DND-41 (cell line): ENCODE results near the gene OR56A3.

Experiments used
- ATAC-seq: fragments of 200-7000 bp; cut with Tn5 transposase; 3 replicates; pipeline ENCODE4 v1.9.1; 2021; ENCODE audit warnings: low read depth; ENCODE audit not compliant: insufficient read depth
- DNase-seq: peaks from one replicate; pipeline ENCODE4 v3.0.0-alpha.2; 2020
- H2AFZ ChIP-seq: 2 replicates; pipeline ENCODE4 v1.6.0; 2012; ENCODE audit warnings: low read depth, low read length
- H3K27ac ChIP-seq: 2 replicates; pipeline ENCODE4 v1.5.1; 2012; ENCODE audit warnings: low read length, inconsistent platforms
- H3K27me3 ChIP-seq: fragments of 200-600 bp; sonication (generic); 2 replicates; pipeline ENCODE4 v1.6.0; 2012; ENCODE audit warnings: low read length, mild to moderate bottlenecking, inconsistent platforms; ENCODE audit not compliant: insufficient read depth, poor library complexity
- H3K36me3 ChIP-seq: 2 replicates; pipeline ENCODE4 v1.5.1; 2012; ENCODE audit warnings: low read length, inconsistent platforms; ENCODE audit not compliant: insufficient read depth
- H3K4me1 ChIP-seq: 2 replicates; pipeline ENCODE4 v1.5.1; 2012; ENCODE audit warnings: mild to moderate bottlenecking, low read length; ENCODE audit not compliant: insufficient read depth
- H3K4me2 ChIP-seq: 2 replicates; pipeline ENCODE4 v1.6.0; 2012; ENCODE audit warnings: mild to moderate bottlenecking, moderate library complexity, low read length, inconsistent platforms; ENCODE audit not compliant: insufficient read depth
- H3K4me3 ChIP-seq, 2 experiments: fragments of 200-600 bp in 1 of 2; shearing (Covaris generic) in 1 of 2; 2 replicates each; pipeline ENCODE4 v1.5.1; 2012 to 2016; ENCODE audit warnings: inconsistent platforms in 2 of 2, low read length in 2 of 2, mild to moderate bottlenecking in 2 of 2, low read depth in 1 of 2, moderate library complexity in 1 of 2
- H3K79me2 ChIP-seq: 2 replicates; pipeline ENCODE4 v1.6.0; 2012; ENCODE audit warnings: low read length, inconsistent platforms; ENCODE audit not compliant: insufficient read depth
- H3K9ac ChIP-seq: 2 replicates; pipeline ENCODE4 v1.6.0; 2012; ENCODE audit warnings: low read depth, mild to moderate bottlenecking, inconsistent platforms, low read length, moderate library complexity
- H3K9me3 ChIP-seq: 2 replicates; pipeline ENCODE4 v1.5.1; 2012; ENCODE audit warnings: low read length, moderate library complexity, mild to moderate bottlenecking, inconsistent platforms; ENCODE audit not compliant: insufficient read depth, severe bottlenecking
- H4K20me1 ChIP-seq: 2 replicates; pipeline ENCODE4 v1.6.0; 2012; ENCODE audit warnings: low read length; ENCODE audit not compliant: insufficient read depth
- EZH2 ChIP-seq: IDR thresholded peaks from 3 replicates; pipeline ENCODE4 v1.6.1; 2012; ENCODE audit warnings: borderline replicate concordance, low read depth, mild to moderate bottlenecking, moderate library complexity, low read length, inconsistent platforms; ENCODE audit not compliant: severe bottlenecking
- TF ChIP-seq, protein P1 (sequence below): IDR thresholded peaks from 2 replicates; pipeline ENCODE4 v1.5.1; 2012; ENCODE audit warnings: borderline replicate concordance, low read length, moderate library complexity, mild to moderate bottlenecking; ENCODE audit not compliant: poor library complexity, severe bottlenecking; ENCODE audit errors: extremely low read depth

The OR56A3 gene

GRCh38 chr11:5967708-5968107 lies 25.7 kb downstream of the OR56A3 start:
- ATAC-seq = no peak
- H3K36me3 ChIP-seq = no peaks in the 10 kb centered on the region
- TF ChIP-seq, protein P1, sequence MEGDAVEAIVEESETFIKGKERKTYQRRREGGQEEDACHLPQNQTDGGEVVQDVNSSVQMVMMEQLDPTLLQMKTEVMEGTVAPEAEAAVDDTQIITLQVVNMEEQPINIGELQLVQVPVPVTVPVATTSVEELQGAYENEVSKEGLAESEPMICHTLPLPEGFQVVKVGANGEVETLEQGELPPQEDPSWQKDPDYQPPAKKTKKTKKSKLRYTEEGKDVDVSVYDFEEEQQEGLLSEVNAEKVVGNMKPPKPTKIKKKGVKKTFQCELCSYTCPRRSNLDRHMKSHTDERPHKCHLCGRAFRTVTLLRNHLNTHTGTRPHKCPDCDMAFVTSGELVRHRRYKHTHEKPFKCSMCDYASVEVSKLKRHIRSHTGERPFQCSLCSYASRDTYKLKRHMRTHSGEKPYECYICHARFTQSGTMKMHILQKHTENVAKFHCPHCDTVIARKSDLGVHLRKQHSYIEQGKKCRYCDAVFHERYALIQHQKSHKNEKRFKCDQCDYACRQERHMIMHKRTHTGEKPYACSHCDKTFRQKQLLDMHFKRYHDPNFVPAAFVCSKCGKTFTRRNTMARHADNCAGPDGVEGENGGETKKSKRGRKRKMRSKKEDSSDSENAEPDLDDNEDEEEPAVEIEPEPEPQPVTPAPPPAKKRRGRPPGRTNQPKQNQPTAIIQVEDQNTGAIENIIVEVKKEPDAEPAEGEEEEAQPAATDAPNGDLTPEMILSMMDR = no peak
- TF ChIP-seq EZH2 = no peak

GRCh38 chr11:5968394-5968793 lies 26.3 kb downstream of the OR56A3 start, which contains the start of gene OR56A5:
Gene OR56A5, minus strand, starts transcription at chr11:5968494. Its CDS starts 0 bp downstream, at chr11:5968494.
- no peaks in the 10 kb centered on the region for H3K36me3 ChIP-seq
- H3K79me2 ChIP-seq = no peaks in the 10 kb centered on the region
- H2AFZ ChIP-seq = no peak within 1 kb of the TSS
- H3K4me1 ChIP-seq = no peaks in the 10 kb centered on the region
- TF ChIP-seq, protein P1 = no peak
- no peak for TF ChIP-seq EZH2
- H3K4me2 ChIP-seq = no peak within 1 kb of the TSS
- peaks cover 10% of the 10 kb centered on the region for H3K27me3 ChIP-seq
- ATAC-seq (no peak), DNase-seq (no peak)
- H3K4me3 ChIP-seq = no peak within 1 kb of the TSS
- H3K9me3 ChIP-seq = peaks cover under 1% of the 10 kb centered on the region
- no peak within 1 kb of the TSS for H3K9ac ChIP-seq
- no peaks in the 10 kb centered on the region for H4K20me1 ChIP-seq
- H3K27ac ChIP-seq = no peak within 1 kb of the TSS

More at GRCh38 chr11:5967708-5968107, 25.7 kb downstream of the OR56A3 start:
- no peak overlapping the region for H3K27ac ChIP-seq
- H3K79me2 ChIP-seq = no peaks in the 10 kb centered on the region
- H3K9ac ChIP-seq = no peak overlapping the region
- no peaks in the 10 kb centered on the region for H3K4me1 ChIP-seq
- H3K27me3 ChIP-seq = peaks cover 10% of the 10 kb centered on the region
- no peak overlapping the region for H2AFZ ChIP-seq
- no peak overlapping the region for H3K4me3 ChIP-seq
- no peaks in the 10 kb centered on the region for H4K20me1 ChIP-seq
- peaks cover 5% of the 10 kb centered on the region for H3K9me3 ChIP-seq
- no peak overlapping the region for H3K4me2 ChIP-seq
- DNase-seq = no peak

- H3K4me3 ChIP-seq = no peak overlapping the region
- no peaks in the 10 kb centered on the region for H4K20me1 ChIP-seq
- no peak for TF ChIP-seq EZH2
- TF ChIP-seq, protein P1 = no peak
- H3K27ac ChIP-seq = no peak overlapping the region
- ATAC-seq (peak; percentile 35; the same call in 1 of the 3 replicates), DNase-seq (no peak)
- H3K4me1 ChIP-seq = no peaks in the 10 kb centered on the region
- no peaks in the 10 kb centered on the region for H3K79me2 ChIP-seq
- no peak overlapping the region for H3K9ac ChIP-seq
- H2AFZ ChIP-seq = no peak overlapping the region
- H3K4me2 ChIP-seq = no peak overlapping the region
- no peaks in the 10 kb centered on the region for H3K9me3 ChIP-seq
- no peaks in the 10 kb centered on the region for H3K36me3 ChIP-seq
- peaks cover 10% of the 10 kb centered on the region for H3K27me3 ChIP-seq
Measured at GRCh38 chr11:5973530-5973929, 31.5 kb downstream of the OR56A3 start.

DNA sequence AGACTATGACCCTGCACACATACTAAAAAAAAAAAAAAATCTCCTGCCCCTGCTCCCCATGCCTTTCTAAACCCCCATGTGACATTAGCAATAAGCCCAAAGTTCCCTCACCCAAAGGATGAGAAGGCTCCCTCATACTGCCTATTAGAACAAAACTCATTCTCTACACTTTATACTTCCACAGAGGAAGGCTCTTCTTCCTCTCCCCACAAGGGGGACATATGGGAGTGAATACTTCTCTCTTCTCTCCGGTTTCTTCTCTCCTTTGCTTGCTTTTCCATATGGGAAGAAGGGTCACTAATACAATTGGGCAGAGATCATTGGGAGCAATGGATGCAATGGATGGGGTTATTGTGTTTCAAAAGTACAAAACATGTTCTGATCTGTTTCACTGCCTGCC lies 41.4 kb downstream of the OR56A3 start:
- no peak overlapping the region for H3K27ac ChIP-seq
- no peak for ATAC-seq
- no peaks in the 10 kb centered on the region for H3K36me3 ChIP-seq
- TF ChIP-seq, protein P1 = peak; percentile 4
- TF ChIP-seq EZH2 = no peak
- no peak overlapping the region for H2AFZ ChIP-seq
- H3K79me2 ChIP-seq = no peaks in the 10 kb centered on the region
- peaks cover 3% of the 10 kb centered on the region for H3K27me3 ChIP-seq
- no peaks in the 10 kb centered on the region for H3K4me1 ChIP-seq
- no peak overlapping the region for H3K4me2 ChIP-seq
- peaks cover 3% of the 10 kb centered on the region for H3K9me3 ChIP-seq
- no peak for DNase-seq
- no peak overlapping the region for H3K4me3 ChIP-seq
- H4K20me1 ChIP-seq = no peaks in the 10 kb centered on the region
- no peak overlapping the region for H3K9ac ChIP-seq
